Keratinocyte (primary cell): ENCODE data around the gene GPC1. TPM values are rescaled to one million over a fixed set of nuclear protein-coding genes. Genes with fewer than 3 reads are reported as not detected.

Experiments used
- DNase-seq: peaks from one replicate; pipeline ENCODE4 v3.0.0-alpha.2; 2011; ENCODE audit warnings: low read depth, missing footprints, low spot score
- FAIRE-seq: peaks from 2 replicates; lab custom pipeline; 2011; peaks lifted over from hg19 to GRCh38; lab: Jason Lieb, UNC
- H2AFZ ChIP-seq: 2 replicates; pipeline ENCODE4 v1.6.0; 2012; ENCODE audit warnings: low read length, control low read depth, inconsistent platforms; ENCODE audit not compliant: control insufficient read depth
- H3K27ac ChIP-seq: 2 replicates; pipeline ENCODE4 v1.5.1; 2011; ENCODE audit warnings: low read length; ENCODE audit not compliant: control insufficient read depth, insufficient read depth
- H3K27me3 ChIP-seq: 3 replicates; pipeline ENCODE4 v1.6.0; 2011; ENCODE audit warnings: low read length; ENCODE audit not compliant: control insufficient read depth, insufficient read depth; ENCODE audit errors: extremely low read depth
- H3K36me3 ChIP-seq, 2 experiments: 2 replicates in 1 of 2; 3 replicates in 1 of 2; pipeline ENCODE4 v1.5.1; 2011; ENCODE audit warnings: low read length in 2 of 2, mild to moderate bottlenecking in 1 of 2; ENCODE audit not compliant: control insufficient read depth in 2 of 2, insufficient read depth in 2 of 2; ENCODE audit errors: extremely low read depth in 1 of 2
- H3K4me1 ChIP-seq: 3 replicates; pipeline ENCODE4 v1.5.1; 2011; ENCODE audit warnings: low read length; ENCODE audit not compliant: control insufficient read depth, insufficient read depth; ENCODE audit errors: extremely low read depth
- H3K4me2 ChIP-seq: 3 replicates; pipeline ENCODE4 v1.6.0; 2011; ENCODE audit warnings: low read depth, low read length; ENCODE audit not compliant: control insufficient read depth, insufficient read depth; ENCODE audit errors: extremely low read depth
- H3K4me3 ChIP-seq, 3 experiments: fragments of 200-600 bp in 1 of 3; sonication (generic) in 1 of 3; 2 replicates in 2 of 3; 3 replicates in 1 of 3; pipeline ENCODE4 v1.5.1; 2011 to 2016; ENCODE audit warnings: low read length in 3 of 3, mild to moderate bottlenecking in 3 of 3, control low read depth in 2 of 3, inconsistent platforms in 1 of 3, low read depth in 1 of 3, mixed read lengths in 1 of 3, mixed run types in 1 of 3, moderate library complexity in 1 of 3; ENCODE audit not compliant: control insufficient read depth in 2 of 3, insufficient read depth in 2 of 3; ENCODE audit errors: extremely low read depth in 1 of 3
- H3K79me2 ChIP-seq: 2 replicates; pipeline ENCODE4 v1.6.0; 2012; ENCODE audit warnings: low read length; ENCODE audit not compliant: control insufficient read depth, insufficient read depth
- H3K9ac ChIP-seq: 3 replicates; pipeline ENCODE4 v1.6.0; 2011; ENCODE audit warnings: low read length; ENCODE audit not compliant: control insufficient read depth, insufficient read depth; ENCODE audit errors: extremely low read depth
- H3K9me1 ChIP-seq: 3 replicates; pipeline ENCODE4 v1.6.0; 2011; ENCODE audit warnings: low read length; ENCODE audit not compliant: control insufficient read depth, insufficient read depth; ENCODE audit errors: extremely low read depth
- H3K9me3 ChIP-seq: 2 replicates; pipeline ENCODE4 v1.5.1; 2012; ENCODE audit warnings: low read depth, low read length; ENCODE audit not compliant: control insufficient read depth
- H4K20me1 ChIP-seq: 3 replicates; pipeline ENCODE4 v1.6.0; 2011; ENCODE audit warnings: low read length; ENCODE audit not compliant: control insufficient read depth, insufficient read depth; ENCODE audit errors: extremely low read depth
- CTCF ChIP-seq, 3 experiments: IDR thresholded peaks in 1 of 3; conservative IDR thresholded peaks in 1 of 3; optimal IDR thresholded peaks in 1 of 3; 2 replicates in 2 of 3; 3 replicates in 1 of 3; pipeline versions ENCODE3 to v1.5.1; 2011; ENCODE audit warnings: low read length in 3 of 3, mild to moderate bottlenecking in 3 of 3, moderate library complexity in 2 of 3, control low read depth in 1 of 3, inconsistent platforms in 1 of 3; ENCODE audit not compliant: insufficient read depth in 2 of 3; ENCODE audit errors: extremely low read depth in 1 of 3
- EZH2 ChIP-seq: IDR thresholded peaks from one replicate; pipeline ENCODE4 v1.6.1; 2012; ENCODE audit warnings: inconsistent platforms, mild to moderate bottlenecking, low read length, moderate library complexity
- dilution Hi-C: fragments of 300-500 bp; cut with MboI; formaldehyde crosslinking; loops from one replicate; pipeline ENCODE4 v1.7.0; 2020; ENCODE audit warnings: low sequenced_read_pairs; ENCODE audit not compliant: extremely low pct_ligation_motif_present
- polyA plus RNA-seq, 5 experiments: library from polyadenylated mRNA; depleted of rRNA in 3 of 5; stranded (reverse) in 3 of 5; stranded (forward) in 1 of 5; unstranded in 1 of 5; fragments of >200 nt; gene quantifications; 1 replicate in 1 of 5; 2 replicates in 3 of 5; 3 replicates in 1 of 5; pipeline versions ENCODE4 v1.2.1 to v1.2.3, GENCODE V29; 2011 to 2012; ENCODE audit warnings: missing spikeins in 2 of 5, low read depth in 1 of 5, low replicate concordance in 1 of 5

The GPC1 gene
- polyA plus RNA-seq, 1 donor (not counting 4 experiments of a cell fraction or from before 2014, with no cell fraction given) = 46.6 TPM

GRCh38 chr2:240393831-240394410, 41.5 kb upstream of the GPC1 start:
- no peak for FAIRE-seq
- Histone ChIP-seq H3K4me1 (no peaks in the 10 kb centered on the region), H3K9me1 (no peaks in the 10 kb centered on the region), H3K79me2 (no peaks in the 10 kb centered on the region), H3K27ac (no peak overlapping the region), H2AFZ (no peak overlapping the region), H4K20me1 (no peaks in the 10 kb centered on the region), H3K36me3 (no peaks in the 10 kb centered on the region), H3K9ac (no peak overlapping the region), H3K9me3 (no peaks in the 10 kb centered on the region), H3K27me3 (no peaks in the 10 kb centered on the region), H3K4me3 (no peak overlapping the region), H3K4me2 (no peak overlapping the region)
- dilution Hi-C loops = no loop called here
- no peak for TF ChIP-seq EZH2
- no peak for TF ChIP-seq CTCF (optimal IDR thresholded peaks at IDR 0.05 in 1 of 3, IDR thresholded peaks at IDR 0.05 in 1 of 3, conservative IDR thresholded peaks at IDR 0.05 in 1 of 3; ENCODE audit: extremely low read depth in 1 of 3, insufficient read depth in 2 of 3, low read length in 3 of 3)
- DNase-seq = no peak

GRCh38 chr2:240394549-240394948, 40.9 kb upstream of the GPC1 start:
- H3K79me2 ChIP-seq = no peaks in the 10 kb centered on the region
- no peak overlapping the region for H3K27ac ChIP-seq
- no peaks in the 10 kb centered on the region for H3K9me3 ChIP-seq
- H3K4me2 ChIP-seq = no peak overlapping the region
- H3K9ac ChIP-seq = no peak overlapping the region
- dilution Hi-C loops = no loop called here
- FAIRE-seq = no peak
- no peak for DNase-seq
- H3K4me3 ChIP-seq = no peak overlapping the region
- peaks cover 1% of the 10 kb centered on the region for H3K27me3 ChIP-seq
- H3K36me3 ChIP-seq = no peaks in the 10 kb centered on the region
- H3K4me1 ChIP-seq = no peaks in the 10 kb centered on the region
- no peaks in the 10 kb centered on the region for H3K9me1 ChIP-seq
- TF ChIP-seq CTCF (optimal IDR thresholded peaks at IDR 0.05 in 1 of 3, IDR thresholded peaks at IDR 0.05 in 1 of 3, conservative IDR thresholded peaks at IDR 0.05 in 1 of 3; ENCODE audit: extremely low read depth in 1 of 3, insufficient read depth in 2 of 3, low read length in 3 of 3) (no peak), EZH2 (no peak)
- no peak overlapping the region for H2AFZ ChIP-seq
- H4K20me1 ChIP-seq = no peaks in the 10 kb centered on the region
